ENCODE measurements around the gene NUDT11. TPM values are rescaled to one million over a fixed set of nuclear protein-coding genes. Genes with fewer than 3 reads are reported as not detected.
A peak's percentile ranks its signal among the peaks of the same experiment; 100 is the strongest.

NUDT11 gene
- total RNA-seq, 1 donor: 17.4 TPM

- TF ChIP-seq CTCF (IDR thresholded peaks at IDR 0.05; ENCODE audit: extremely low read depth, low read depth, low read length): no peak
- Histone ChIP-seq H3K79me2 (ENCODE audit: insufficient read depth, low read length) (no peaks in the 10 kb centered on the region), H4K20me1 (ENCODE audit: insufficient read depth, low read length) (no peaks in the 10 kb centered on the region), H3K36me3 (ENCODE audit: insufficient read depth, low read length) (no peaks in the 10 kb centered on the region), H3K27ac (ENCODE audit: low read depth, low read length) (no peak overlapping the region), H3K4me1 (ENCODE audit: insufficient read depth, low read length) (no peaks in the 10 kb centered on the region), H3K27me3 (ENCODE audit: insufficient read depth, low read length) (peaks cover 9% of the 10 kb centered on the region), H3K4me2 (ENCODE audit: insufficient read depth, low read length) (no peak overlapping the region), H3K4me3 (ENCODE audit: insufficient read depth, low read length) (no peak overlapping the region), H2AFZ (ENCODE audit: low read length) (no peak overlapping the region), H3K9me3 (ENCODE audit: low read depth, low read length) (no peaks in the 10 kb centered on the region)
- no peak for DNase-seq (ENCODE audit: insufficient read length, low spot score, missing footprints)
Observed at GRCh38 chrX:51463322-51463721, 33.1 kb downstream of the NUDT11 start.

- peak; percentile 18 for DNase-seq (ENCODE audit: insufficient read length, low spot score, missing footprints)
- H3K36me3 ChIP-seq (ENCODE audit: insufficient read depth, low read length): no peaks in the 10 kb centered on the region
- no peak overlapping the region for H3K4me2 ChIP-seq (ENCODE audit: insufficient read depth, low read length)
- H4K20me1 ChIP-seq (ENCODE audit: insufficient read depth, low read length): no peaks in the 10 kb centered on the region
- no peaks in the 10 kb centered on the region for H3K79me2 ChIP-seq (ENCODE audit: insufficient read depth, low read length)
- no peak overlapping the region for H2AFZ ChIP-seq (ENCODE audit: low read length)
- no peaks in the 10 kb centered on the region for H3K9me3 ChIP-seq (ENCODE audit: low read depth, low read length)
- H3K4me1 ChIP-seq (ENCODE audit: insufficient read depth, low read length): no peaks in the 10 kb centered on the region
- peak; percentile 87 for TF ChIP-seq CTCF (IDR thresholded peaks at IDR 0.05; ENCODE audit: extremely low read depth, low read depth, low read length)
- no peak overlapping the region for H3K27ac ChIP-seq (ENCODE audit: low read depth, low read length)
- H3K4me3 ChIP-seq (ENCODE audit: insufficient read depth, low read length): no peak overlapping the region
- peaks cover 7% of the 10 kb centered on the region for H3K27me3 ChIP-seq (ENCODE audit: insufficient read depth, low read length)
Observed at GRCh38 chrX:51461053-51462044, 35.0 kb downstream of the NUDT11 start.

- H4K20me1 ChIP-seq (ENCODE audit: insufficient read depth, low read length): no peaks in the 10 kb centered on the region
- DNase-seq (ENCODE audit: insufficient read length, low spot score, missing footprints): no peak
- H3K27me3 ChIP-seq (ENCODE audit: insufficient read depth, low read length): peaks cover 2% of the 10 kb centered on the region
- peak; percentile 55 for TF ChIP-seq CTCF (IDR thresholded peaks at IDR 0.05; ENCODE audit: extremely low read depth, low read depth, low read length)
- no peaks in the 10 kb centered on the region for H3K79me2 ChIP-seq (ENCODE audit: insufficient read depth, low read length)
- H3K36me3 ChIP-seq (ENCODE audit: insufficient read depth, low read length): no peaks in the 10 kb centered on the region
- H3K4me3 ChIP-seq (ENCODE audit: insufficient read depth, low read length): no peak overlapping the region
- H3K4me2 ChIP-seq (ENCODE audit: insufficient read depth, low read length): no peak overlapping the region
- no peak overlapping the region for H3K27ac ChIP-seq (ENCODE audit: low read depth, low read length)
- no peaks in the 10 kb centered on the region for H3K4me1 ChIP-seq (ENCODE audit: insufficient read depth, low read length)
- no peak overlapping the region for H2AFZ ChIP-seq (ENCODE audit: low read length)
- no peaks in the 10 kb centered on the region for H3K9me3 ChIP-seq (ENCODE audit: low read depth, low read length)
Observed at GRCh38 chrX:51459125-51459524, 37.3 kb downstream of the NUDT11 start.

GRCh38 chrX:51456814-51457213 lies 39.6 kb downstream of the NUDT11 start:
- H3K4me1 ChIP-seq (ENCODE audit: insufficient read depth, low read length): no peaks in the 10 kb centered on the region
- no peaks in the 10 kb centered on the region for H3K9me3 ChIP-seq (ENCODE audit: low read depth, low read length)
- no peaks in the 10 kb centered on the region for H3K36me3 ChIP-seq (ENCODE audit: insufficient read depth, low read length)
- H3K4me3 ChIP-seq (ENCODE audit: insufficient read depth, low read length): no peak overlapping the region
- peaks cover 6% of the 10 kb centered on the region for H3K27me3 ChIP-seq (ENCODE audit: insufficient read depth, low read length)
- no peak overlapping the region for H2AFZ ChIP-seq (ENCODE audit: low read length)
- no peaks in the 10 kb centered on the region for H3K79me2 ChIP-seq (ENCODE audit: insufficient read depth, low read length)
- no peak overlapping the region for H3K27ac ChIP-seq (ENCODE audit: low read depth, low read length)
- H4K20me1 ChIP-seq (ENCODE audit: insufficient read depth, low read length): no peaks in the 10 kb centered on the region
- DNase-seq (ENCODE audit: insufficient read length, low spot score, missing footprints): no peak
- no peak overlapping the region for H3K4me2 ChIP-seq (ENCODE audit: insufficient read depth, low read length)
- TF ChIP-seq CTCF (IDR thresholded peaks at IDR 0.05; ENCODE audit: extremely low read depth, low read depth, low read length): no peak
